ENCODE data around the gene NHS.

Gene NHS

DNA sequence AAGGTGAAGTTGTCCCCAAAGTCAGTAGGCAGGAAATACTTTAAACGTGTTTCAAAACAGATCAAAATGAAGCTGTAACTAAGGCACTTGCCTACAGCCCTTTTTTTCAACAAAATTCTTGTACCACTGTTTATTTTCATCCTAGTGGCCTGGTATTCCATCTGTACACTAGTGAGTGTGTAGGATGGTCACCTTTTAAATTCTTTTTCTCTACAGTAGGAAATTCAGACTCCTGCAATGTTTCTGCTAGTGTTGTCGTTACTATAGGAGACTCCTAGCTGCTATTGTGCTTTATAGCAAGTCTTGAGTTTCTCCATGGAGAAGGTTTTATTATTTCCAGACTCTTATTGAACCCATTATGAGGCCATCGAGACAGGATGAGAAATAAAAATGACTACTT, 7.0 kb upstream of the NHS start:
- no peak overlapping the region for H3K4me3 ChIP-seq (ENCODE audit: low read depth, low read length, poor library complexity, severe bottlenecking)
- H3K9me2 ChIP-seq (ENCODE audit: low read depth, low read length), result no peaks in the 10 kb centered on the region
- H3K4me2 ChIP-seq (ENCODE audit: low read length), result no peak overlapping the region
- H3K27me3 ChIP-seq (ENCODE audit: insufficient read depth, low read length), result no peaks in the 10 kb centered on the region
- no peaks in the 10 kb centered on the region for H3K9me3 ChIP-seq (ENCODE audit: low read length)
- no peak overlapping the region for H3K9ac ChIP-seq (ENCODE audit: low read length)
- H2AFZ ChIP-seq (ENCODE audit: low read length), result no peak overlapping the region
- no peaks in the 10 kb centered on the region for H4K20me1 ChIP-seq (ENCODE audit: insufficient read depth, low read length)
- H3F3A ChIP-seq (ENCODE audit: insufficient read depth, low read length), result no peaks in the 10 kb centered on the region
- H3K79me2 ChIP-seq (ENCODE audit: insufficient read depth, low read length), result no peaks in the 10 kb centered on the region
- no peak overlapping the region for H3K27ac ChIP-seq (ENCODE audit: low read depth, low read length, poor library complexity, severe bottlenecking)
- H3K4me1 ChIP-seq (ENCODE audit: insufficient read depth, low read length, severe bottlenecking), result no peaks in the 10 kb centered on the region
- TF ChIP-seq EZH2 (IDR thresholded peaks at IDR 0.05; ENCODE audit: borderline replicate concordance, low read length), result no peak
- TF ChIP-seq, protein P1, sequence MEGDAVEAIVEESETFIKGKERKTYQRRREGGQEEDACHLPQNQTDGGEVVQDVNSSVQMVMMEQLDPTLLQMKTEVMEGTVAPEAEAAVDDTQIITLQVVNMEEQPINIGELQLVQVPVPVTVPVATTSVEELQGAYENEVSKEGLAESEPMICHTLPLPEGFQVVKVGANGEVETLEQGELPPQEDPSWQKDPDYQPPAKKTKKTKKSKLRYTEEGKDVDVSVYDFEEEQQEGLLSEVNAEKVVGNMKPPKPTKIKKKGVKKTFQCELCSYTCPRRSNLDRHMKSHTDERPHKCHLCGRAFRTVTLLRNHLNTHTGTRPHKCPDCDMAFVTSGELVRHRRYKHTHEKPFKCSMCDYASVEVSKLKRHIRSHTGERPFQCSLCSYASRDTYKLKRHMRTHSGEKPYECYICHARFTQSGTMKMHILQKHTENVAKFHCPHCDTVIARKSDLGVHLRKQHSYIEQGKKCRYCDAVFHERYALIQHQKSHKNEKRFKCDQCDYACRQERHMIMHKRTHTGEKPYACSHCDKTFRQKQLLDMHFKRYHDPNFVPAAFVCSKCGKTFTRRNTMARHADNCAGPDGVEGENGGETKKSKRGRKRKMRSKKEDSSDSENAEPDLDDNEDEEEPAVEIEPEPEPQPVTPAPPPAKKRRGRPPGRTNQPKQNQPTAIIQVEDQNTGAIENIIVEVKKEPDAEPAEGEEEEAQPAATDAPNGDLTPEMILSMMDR (IDR thresholded peaks at IDR 0.05; ENCODE audit: low read length), result no peak
- no peaks in the 10 kb centered on the region for H3K36me3 ChIP-seq (ENCODE audit: insufficient read depth, low read length)

- TF ChIP-seq EZH2 (IDR thresholded peaks at IDR 0.05; ENCODE audit: borderline replicate concordance, low read length), result no peak
- TF ChIP-seq, protein P1 (IDR thresholded peaks at IDR 0.05; ENCODE audit: low read length), result no peak
- no peak overlapping the region for H3K4me2 ChIP-seq (ENCODE audit: low read length)
- H3K79me2 ChIP-seq (ENCODE audit: insufficient read depth, low read length), result no peaks in the 10 kb centered on the region
- H3K27ac ChIP-seq (ENCODE audit: low read depth, low read length, poor library complexity, severe bottlenecking), result no peak overlapping the region
- H3K9ac ChIP-seq (ENCODE audit: low read length), result no peak overlapping the region
- no peaks in the 10 kb centered on the region for H4K20me1 ChIP-seq (ENCODE audit: insufficient read depth, low read length)
- H2AFZ ChIP-seq (ENCODE audit: low read length), result no peak overlapping the region
- H3K36me3 ChIP-seq (ENCODE audit: insufficient read depth, low read length), result no peaks in the 10 kb centered on the region
- no peak overlapping the region for H3K4me3 ChIP-seq (ENCODE audit: low read depth, low read length, poor library complexity, severe bottlenecking)
- H3K9me2 ChIP-seq (ENCODE audit: low read depth, low read length), result no peaks in the 10 kb centered on the region
- H3K27me3 ChIP-seq (ENCODE audit: insufficient read depth, low read length), result no peaks in the 10 kb centered on the region
- H3K4me1 ChIP-seq (ENCODE audit: insufficient read depth, low read length, severe bottlenecking), result no peaks in the 10 kb centered on the region
- H3F3A ChIP-seq (ENCODE audit: insufficient read depth, low read length), result no peaks in the 10 kb centered on the region
- H3K9me3 ChIP-seq (ENCODE audit: low read length), result no peaks in the 10 kb centered on the region
Observed at GRCh38 chrX:17369309-17369708, 5.7 kb upstream of the NHS start.

DNA sequence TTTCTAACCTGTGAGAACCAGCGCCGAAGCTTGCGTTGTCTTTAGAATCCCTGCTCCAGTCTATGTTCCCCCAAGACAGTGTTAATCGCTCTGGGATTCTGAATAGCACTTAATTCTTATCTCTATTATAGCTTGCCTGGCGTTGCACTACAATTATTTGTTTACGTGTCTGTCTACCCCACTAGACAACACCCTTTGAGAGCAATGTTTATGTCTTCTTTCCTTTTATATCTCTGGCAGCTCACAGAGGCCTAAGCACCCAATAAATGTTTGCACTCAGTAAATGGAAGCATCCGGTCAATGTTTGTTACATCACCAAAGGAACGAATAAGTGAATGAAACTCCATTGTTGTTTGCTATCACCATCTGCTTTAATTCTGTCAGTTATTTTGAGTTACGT, 4.8 kb upstream of the NHS start:
- Histone ChIP-seq H3K36me3 (ENCODE audit: insufficient read depth, low read length) (no peaks in the 10 kb centered on the region), H2AFZ (ENCODE audit: low read length) (no peak overlapping the region), H4K20me1 (ENCODE audit: insufficient read depth, low read length) (no peaks in the 10 kb centered on the region), H3K4me1 (ENCODE audit: insufficient read depth, low read length, severe bottlenecking) (no peaks in the 10 kb centered on the region), H3K9me2 (ENCODE audit: low read depth, low read length) (no peaks in the 10 kb centered on the region), H3K9me3 (ENCODE audit: low read length) (no peaks in the 10 kb centered on the region), H3K9ac (ENCODE audit: low read length) (no peak overlapping the region), H3K4me2 (ENCODE audit: low read length) (no peak overlapping the region), H3K4me3 (ENCODE audit: low read depth, low read length, poor library complexity, severe bottlenecking) (no peak overlapping the region), H3K79me2 (ENCODE audit: insufficient read depth, low read length) (no peaks in the 10 kb centered on the region), H3F3A (ENCODE audit: insufficient read depth, low read length) (no peaks in the 10 kb centered on the region), H3K27me3 (ENCODE audit: insufficient read depth, low read length) (no peaks in the 10 kb centered on the region), H3K27ac (ENCODE audit: low read depth, low read length, poor library complexity, severe bottlenecking) (no peak overlapping the region)
- no peak for TF ChIP-seq EZH2 (IDR thresholded peaks at IDR 0.05; ENCODE audit: borderline replicate concordance, low read length)
- TF ChIP-seq, protein P1 (IDR thresholded peaks at IDR 0.05; ENCODE audit: low read length), result no peak

Measured in OCI-LY1 (cell line).